ENCODE data around the gene ZNF557.

ZNF557 gene

GRCh38 chr19:7125221-7125620 lies 55.7 kb downstream of the ZNF557 start:
- no peaks in the 10 kb centered on the region for H3K27me3 ChIP-seq (ENCODE audit: insufficient read depth, low read length, poor library complexity, severe bottlenecking)
- no peak overlapping the region for H3K4me3 ChIP-seq (ENCODE audit: low read length, poor library complexity, severe bottlenecking)

DNA sequence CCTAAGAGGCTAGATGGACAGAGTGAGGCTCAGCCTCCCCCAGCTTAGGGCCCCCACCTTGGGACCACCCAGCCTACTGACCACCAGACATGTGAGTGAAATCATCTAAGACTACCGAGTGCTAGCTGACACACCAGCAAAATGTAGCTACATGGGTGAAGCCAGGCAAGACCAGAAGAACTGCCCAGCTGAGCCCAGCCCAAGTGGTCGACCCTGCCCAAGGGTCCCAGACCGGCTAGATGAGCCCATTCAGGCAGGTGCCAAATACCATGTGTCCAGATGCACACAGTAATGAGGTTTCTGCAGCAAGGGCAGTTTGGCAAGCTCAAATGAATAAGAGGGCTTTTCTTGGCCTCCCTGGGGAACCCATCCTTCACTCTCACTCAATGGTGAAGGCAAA lies 56.6 kb downstream of the ZNF557 start:
- H3K4me2 ChIP-seq (ENCODE audit: low read depth, low read length, poor library complexity, severe bottlenecking) = no peak overlapping the region
- no peaks in the 10 kb centered on the region for H3F3A ChIP-seq (ENCODE audit: low read depth)
- H3K27me3 ChIP-seq (ENCODE audit: insufficient read depth, low read length, poor library complexity, severe bottlenecking) = no peaks in the 10 kb centered on the region
- H3K4me1 ChIP-seq (ENCODE audit: insufficient read depth, low read length, poor library complexity, severe bottlenecking) = no peaks in the 10 kb centered on the region
- H3K36me3 ChIP-seq (ENCODE audit: insufficient read depth, low read length) = peaks cover 36% of the 10 kb centered on the region; the same call in 1 of the 2 replicates
- no peak overlapping the region for H3K9ac ChIP-seq (ENCODE audit: low read depth, low read length, poor library complexity, severe bottlenecking)
- no peak overlapping the region for H2AFZ ChIP-seq (ENCODE audit: low read length)
- H3K9me2 ChIP-seq (replicated peaks; ENCODE audit: low read depth, low read length) = no peaks in the 10 kb centered on the region
- no peaks in the 10 kb centered on the region for H3K9me3 ChIP-seq (ENCODE audit: insufficient read depth, low read depth, low read length)
- no peak for TF ChIP-seq EZH2phosphoT487 (IDR thresholded peaks at IDR 0.05; ENCODE audit: borderline replicate concordance)
- TF ChIP-seq, protein P1, sequence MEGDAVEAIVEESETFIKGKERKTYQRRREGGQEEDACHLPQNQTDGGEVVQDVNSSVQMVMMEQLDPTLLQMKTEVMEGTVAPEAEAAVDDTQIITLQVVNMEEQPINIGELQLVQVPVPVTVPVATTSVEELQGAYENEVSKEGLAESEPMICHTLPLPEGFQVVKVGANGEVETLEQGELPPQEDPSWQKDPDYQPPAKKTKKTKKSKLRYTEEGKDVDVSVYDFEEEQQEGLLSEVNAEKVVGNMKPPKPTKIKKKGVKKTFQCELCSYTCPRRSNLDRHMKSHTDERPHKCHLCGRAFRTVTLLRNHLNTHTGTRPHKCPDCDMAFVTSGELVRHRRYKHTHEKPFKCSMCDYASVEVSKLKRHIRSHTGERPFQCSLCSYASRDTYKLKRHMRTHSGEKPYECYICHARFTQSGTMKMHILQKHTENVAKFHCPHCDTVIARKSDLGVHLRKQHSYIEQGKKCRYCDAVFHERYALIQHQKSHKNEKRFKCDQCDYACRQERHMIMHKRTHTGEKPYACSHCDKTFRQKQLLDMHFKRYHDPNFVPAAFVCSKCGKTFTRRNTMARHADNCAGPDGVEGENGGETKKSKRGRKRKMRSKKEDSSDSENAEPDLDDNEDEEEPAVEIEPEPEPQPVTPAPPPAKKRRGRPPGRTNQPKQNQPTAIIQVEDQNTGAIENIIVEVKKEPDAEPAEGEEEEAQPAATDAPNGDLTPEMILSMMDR (conservative IDR thresholded peaks at IDR 0.05; ENCODE audit: low read length) = no peak
- H4K20me1 ChIP-seq (ENCODE audit: insufficient read depth, low read length, poor library complexity, severe bottlenecking) = no peaks in the 10 kb centered on the region
- H3K79me2 ChIP-seq (ENCODE audit: insufficient read depth, low read length) = no peaks in the 10 kb centered on the region
- no peak overlapping the region for H3K4me3 ChIP-seq (ENCODE audit: low read length, poor library complexity, severe bottlenecking)

More at GRCh38 chr19:7125221-7125620, 55.7 kb downstream of the ZNF557 start:
- Histone ChIP-seq H2AFZ (ENCODE audit: low read length) (no peak overlapping the region), H3K79me2 (ENCODE audit: insufficient read depth, low read length) (no peaks in the 10 kb centered on the region), H3K4me1 (ENCODE audit: insufficient read depth, low read length, poor library complexity, severe bottlenecking) (no peaks in the 10 kb centered on the region), H3K9ac (ENCODE audit: low read depth, low read length, poor library complexity, severe bottlenecking) (no peak overlapping the region), H3K36me3 (ENCODE audit: insufficient read depth, low read length) (peaks cover 37% of the 10 kb centered on the region; the same call in 1 of the 2 replicates), H3K4me2 (ENCODE audit: low read depth, low read length, poor library complexity, severe bottlenecking) (no peak overlapping the region), H3K9me3 (ENCODE audit: insufficient read depth, low read depth, low read length) (no peaks in the 10 kb centered on the region), H3F3A (ENCODE audit: low read depth) (no peaks in the 10 kb centered on the region), H4K20me1 (ENCODE audit: insufficient read depth, low read length, poor library complexity, severe bottlenecking) (no peaks in the 10 kb centered on the region), H3K9me2 (replicated peaks; ENCODE audit: low read depth, low read length) (no peaks in the 10 kb centered on the region)
- TF ChIP-seq EZH2phosphoT487 (IDR thresholded peaks at IDR 0.05; ENCODE audit: borderline replicate concordance) = no peak

GRCh38 chr19:7130043-7130442 lies 60.5 kb downstream of the ZNF557 start:
- no peaks in the 10 kb centered on the region for H4K20me1 ChIP-seq (ENCODE audit: insufficient read depth, low read length, poor library complexity, severe bottlenecking)
- peaks cover 31% of the 10 kb centered on the region; the same call in 1 of the 2 replicates for H3K36me3 ChIP-seq (ENCODE audit: insufficient read depth, low read length)
- H2AFZ ChIP-seq (ENCODE audit: low read length) = no peak overlapping the region
- H3K4me2 ChIP-seq (ENCODE audit: low read depth, low read length, poor library complexity, severe bottlenecking) = no peak overlapping the region
- H3F3A ChIP-seq (ENCODE audit: low read depth) = no peaks in the 10 kb centered on the region
- no peaks in the 10 kb centered on the region for H3K79me2 ChIP-seq (ENCODE audit: insufficient read depth, low read length)
- no peaks in the 10 kb centered on the region for H3K9me3 ChIP-seq (ENCODE audit: insufficient read depth, low read depth, low read length)
- H3K4me1 ChIP-seq (ENCODE audit: insufficient read depth, low read length, poor library complexity, severe bottlenecking) = no peaks in the 10 kb centered on the region
- no peaks in the 10 kb centered on the region for H3K27me3 ChIP-seq (ENCODE audit: insufficient read depth, low read length, poor library complexity, severe bottlenecking)
- no peak overlapping the region for H3K9ac ChIP-seq (ENCODE audit: low read depth, low read length, poor library complexity, severe bottlenecking)
- H3K9me2 ChIP-seq (replicated peaks; ENCODE audit: low read depth, low read length) = no peaks in the 10 kb centered on the region
- H3K4me3 ChIP-seq (ENCODE audit: low read length, poor library complexity, severe bottlenecking) = no peak overlapping the region
- TF ChIP-seq, protein P1 (conservative IDR thresholded peaks at IDR 0.05; ENCODE audit: low read length) = no peak
- TF ChIP-seq EZH2phosphoT487 (IDR thresholded peaks at IDR 0.05; ENCODE audit: borderline replicate concordance) = no peak

DNA sequence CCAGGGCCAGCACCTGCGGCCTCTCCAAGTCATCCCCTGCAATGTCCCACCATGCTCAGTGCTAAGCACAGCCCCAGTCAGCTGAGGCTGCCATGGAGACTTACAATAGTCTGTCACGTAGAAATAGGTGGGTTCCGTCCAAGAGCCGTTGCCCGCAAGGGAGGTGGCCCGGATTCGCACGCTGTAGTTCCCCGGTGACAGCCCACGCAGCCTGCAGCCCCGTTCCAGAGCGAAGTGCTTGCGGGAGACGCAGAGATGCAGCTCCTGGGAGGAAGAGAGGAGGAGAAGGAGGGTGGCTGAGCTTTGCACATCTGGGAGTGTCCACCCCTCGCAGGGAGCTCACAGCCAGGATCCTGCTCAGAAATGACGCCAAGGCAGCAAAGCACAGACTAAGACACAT lies 62.6 kb downstream of the ZNF557 start:
- H4K20me1 ChIP-seq (ENCODE audit: insufficient read depth, low read length, poor library complexity, severe bottlenecking) = no peaks in the 10 kb centered on the region
- H3K4me2 ChIP-seq (ENCODE audit: low read depth, low read length, poor library complexity, severe bottlenecking) = no peak overlapping the region
- H3F3A ChIP-seq (ENCODE audit: low read depth) = no peaks in the 10 kb centered on the region
- H3K9me2 ChIP-seq (replicated peaks; ENCODE audit: low read depth, low read length) = no peaks in the 10 kb centered on the region
- H3K9ac ChIP-seq (ENCODE audit: low read depth, low read length, poor library complexity, severe bottlenecking) = no peak overlapping the region
- no peaks in the 10 kb centered on the region for H3K9me3 ChIP-seq (ENCODE audit: insufficient read depth, low read depth, low read length)
- H2AFZ ChIP-seq (ENCODE audit: low read length) = no peak overlapping the region
- no peaks in the 10 kb centered on the region for H3K4me1 ChIP-seq (ENCODE audit: insufficient read depth, low read length, poor library complexity, severe bottlenecking)
- TF ChIP-seq, protein P1 (conservative IDR thresholded peaks at IDR 0.05; ENCODE audit: low read length) = no peak
- no peak for TF ChIP-seq EZH2phosphoT487 (IDR thresholded peaks at IDR 0.05; ENCODE audit: borderline replicate concordance)
- H3K4me3 ChIP-seq (ENCODE audit: low read length, poor library complexity, severe bottlenecking) = no peak overlapping the region
- peaks cover 11% of the 10 kb centered on the region; the same call in 1 of the 2 replicates for H3K36me3 ChIP-seq (ENCODE audit: insufficient read depth, low read length)
- H3K79me2 ChIP-seq (ENCODE audit: insufficient read depth, low read length) = no peaks in the 10 kb centered on the region
- no peaks in the 10 kb centered on the region for H3K27me3 ChIP-seq (ENCODE audit: insufficient read depth, low read length, poor library complexity, severe bottlenecking)

Data from Loucy (cell line).